GM18858 (cell line): ENCODE measurements around the gene SLC27A4.
"Not testable (repeated sequence)": the region's sequence is repeated elsewhere in the genome, so short reads cannot be mapped to it uniquely, and the experiment has no call there.

Experiments
- ATAC-seq: cut with Tn5 transposase; IDR thresholded peaks from one replicate; pipeline ENCODE4 v1.9.1; 2021; ENCODE audit not compliant: unreplicated experiment

SLC27A4 gene

DNA sequence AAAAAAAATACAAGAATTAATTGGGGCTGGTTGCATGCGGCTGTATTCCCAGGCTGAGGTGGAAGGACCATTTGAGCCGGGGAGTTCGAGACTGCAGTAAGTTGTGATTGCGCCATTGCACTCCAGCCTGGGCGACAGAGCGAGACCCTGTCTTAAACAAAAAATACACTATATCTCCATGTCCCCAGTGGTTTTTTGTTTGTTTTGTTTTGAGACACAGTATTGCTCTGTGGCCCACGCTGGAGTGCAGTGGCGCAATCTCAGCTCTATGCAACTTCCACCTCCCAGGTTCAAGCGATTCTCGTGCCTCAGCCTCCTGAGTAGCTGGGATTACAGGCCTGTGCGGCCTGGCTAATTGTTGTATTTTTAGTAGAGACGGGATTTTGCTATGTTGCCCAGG lies 16.5 kb upstream of the SLC27A4 start:
- ATAC-seq: no peak

DNA sequence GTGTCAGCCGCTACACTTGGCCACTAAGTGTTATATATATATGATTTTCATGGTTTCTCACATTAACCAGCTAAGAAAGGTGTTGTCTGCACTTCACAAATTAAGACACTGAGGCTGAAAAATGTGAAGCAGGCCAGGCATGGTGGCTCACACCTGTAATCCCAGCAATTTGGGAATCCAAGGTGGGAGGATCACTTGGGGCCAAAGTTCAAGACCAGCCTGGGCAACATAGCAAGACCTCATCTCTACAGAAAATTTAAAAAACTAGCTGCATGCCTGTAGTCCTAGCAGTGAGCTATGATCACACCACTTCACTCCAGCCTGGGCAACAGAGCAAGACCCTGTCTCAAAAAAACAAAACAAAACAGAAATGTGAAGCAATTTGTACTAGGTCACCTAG lies 15.9 kb upstream of the SLC27A4 start:
- no peak for ATAC-seq

GRCh38 chr9:128325629-128326028 lies 14.7 kb upstream of the SLC27A4 start:
- ATAC-seq: no peak

DNA sequence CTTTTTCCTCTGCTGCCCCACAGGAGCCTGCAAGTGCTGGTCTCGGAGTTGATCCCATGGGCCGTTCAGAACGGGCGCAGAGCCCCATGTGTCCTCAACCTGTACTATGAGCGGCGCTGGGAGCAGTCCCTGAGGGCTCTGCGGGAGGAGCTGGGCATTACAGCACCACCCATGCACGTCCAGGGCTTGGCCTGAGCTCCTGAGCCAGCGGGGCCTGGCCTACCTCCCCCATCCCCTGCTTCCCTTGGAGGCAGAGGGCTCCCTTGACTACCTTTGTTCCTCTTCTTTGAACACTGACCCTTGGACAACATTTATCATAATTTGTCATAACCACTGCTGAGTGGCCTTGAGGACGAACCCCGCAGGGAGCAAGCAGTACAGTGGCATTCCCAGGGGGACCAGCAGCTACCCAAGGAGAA lies 6.9 kb upstream of the SLC27A4 start:
- ATAC-seq: no peak

- ATAC-seq: no peak
These were observed 5.2 kb upstream of the SLC27A4 start for GRCh38 chr9:128335161-128335560.

GRCh38 chr9:128335914-128336313 lies 4.4 kb upstream of the SLC27A4 start:
- no peak for ATAC-seq

GRCh38 chr9:128337936-128338335 lies 2.4 kb upstream of the SLC27A4 start:
- no peak for ATAC-seq

DNA sequence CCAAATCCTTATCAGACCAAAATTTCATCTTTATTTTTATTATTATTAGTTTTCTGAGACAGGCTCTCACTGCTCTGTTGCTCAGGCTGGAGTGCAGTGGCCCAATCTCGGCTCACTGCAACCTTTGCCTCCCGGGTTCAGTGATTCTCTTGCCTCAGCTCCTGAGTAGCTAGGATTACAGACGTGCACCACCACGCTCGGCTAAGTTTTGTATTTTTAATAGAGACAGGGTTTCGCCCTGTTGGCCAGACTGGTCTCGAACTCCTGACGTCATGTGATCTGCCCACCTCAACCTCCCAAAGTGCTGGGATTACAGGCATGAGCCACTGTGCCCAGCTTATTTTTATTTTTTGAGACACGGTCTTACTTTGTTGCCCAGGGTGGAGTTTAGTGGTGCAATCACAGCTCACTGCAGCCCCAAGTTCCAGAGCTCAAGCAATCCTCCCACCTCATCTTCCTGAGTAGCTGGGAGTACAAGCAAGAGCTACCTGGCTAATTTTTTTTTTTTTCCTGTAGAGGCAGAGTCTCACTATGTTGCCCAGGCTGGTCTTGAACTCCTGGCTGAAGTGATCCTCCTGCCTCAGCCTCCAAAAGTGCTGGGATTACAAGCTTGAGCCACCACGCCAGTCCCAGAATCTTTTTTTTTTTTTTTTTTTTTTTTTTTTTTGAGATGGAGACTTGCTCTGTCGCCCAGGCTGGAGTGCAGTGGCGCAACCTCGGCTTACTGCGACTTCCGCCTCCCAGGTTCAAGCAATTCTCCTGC lies 1.3 kb upstream of the SLC27A4 start:
- ATAC-seq: not testable (repeated sequence)

DNA sequence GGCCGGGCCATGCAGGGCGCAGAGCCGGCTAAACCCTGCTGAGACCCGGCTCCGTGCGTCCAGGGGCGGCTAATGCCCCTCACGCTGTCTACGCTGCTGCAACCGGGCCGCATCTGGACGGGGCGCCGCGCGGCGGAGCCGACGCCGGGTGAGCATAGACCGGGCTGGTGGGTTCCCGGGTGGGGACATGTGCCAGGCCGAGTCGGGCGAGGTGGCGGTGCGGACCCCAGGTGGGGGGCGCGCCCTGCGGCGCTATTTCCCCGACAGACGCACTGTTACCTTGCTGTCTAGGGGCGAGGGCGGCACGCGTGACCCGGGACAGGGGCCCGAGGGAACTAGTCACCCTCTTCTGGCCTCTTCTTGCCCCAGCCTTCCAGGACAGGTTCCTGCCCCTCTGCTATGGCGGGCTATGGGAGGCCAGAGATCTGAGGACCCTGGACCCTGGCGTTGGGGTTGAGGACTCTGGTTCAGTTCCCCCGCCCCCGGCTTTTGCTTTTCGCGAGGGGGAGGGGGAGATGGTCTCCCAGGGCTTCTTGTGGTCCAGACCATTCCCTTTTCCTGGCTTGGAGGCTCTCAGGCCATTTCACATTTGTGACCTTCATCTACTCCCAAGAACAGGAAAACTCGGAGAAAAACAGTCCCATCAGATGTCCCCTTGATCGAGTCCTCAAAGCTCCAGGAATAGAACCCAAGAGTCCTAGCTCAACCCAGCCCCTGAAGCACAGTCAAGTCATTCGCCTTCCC lies 536 bp downstream of the SLC27A4 start:
- ATAC-seq: peak; percentile 24

- ATAC-seq: no peak
These were observed 1.1 kb downstream of the SLC27A4 start for GRCh38 chr9:128341435-128341849.

GRCh38 chr9:128342971-128343680 lies 2.8 kb downstream of the SLC27A4 start:
- no peak for ATAC-seq

DNA sequence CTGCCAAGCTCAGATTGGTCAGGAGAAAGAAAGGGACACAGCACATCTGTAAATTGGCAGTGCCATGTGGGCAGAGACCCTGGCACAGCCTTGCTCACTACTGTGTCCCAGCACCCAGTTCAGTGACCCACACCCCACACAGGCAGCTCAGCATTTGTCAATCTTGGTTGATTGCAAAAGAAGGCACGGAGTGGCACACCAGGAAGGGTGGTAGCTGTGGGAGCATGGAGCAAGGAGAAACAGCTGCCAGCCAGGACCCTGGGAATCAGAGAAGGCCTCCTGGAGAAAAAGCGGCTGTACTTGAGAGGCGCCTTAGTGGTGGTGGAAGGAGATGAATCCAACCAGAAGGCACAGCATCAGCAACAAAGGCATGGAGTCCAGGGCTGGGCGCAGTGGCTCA lies 3.5 kb downstream of the SLC27A4 start:
- ATAC-seq: no peak

- no peak for ATAC-seq
These were observed 4.7 kb downstream of the SLC27A4 start for GRCh38 chr9:128344931-128345605.

- no peak for ATAC-seq
These were observed 8.8 kb downstream of the SLC27A4 start for GRCh38 chr9:128349125-128349524.

GRCh38 chr9:128349772-128350171 lies 9.4 kb downstream of the SLC27A4 start:
- no peak for ATAC-seq

DNA sequence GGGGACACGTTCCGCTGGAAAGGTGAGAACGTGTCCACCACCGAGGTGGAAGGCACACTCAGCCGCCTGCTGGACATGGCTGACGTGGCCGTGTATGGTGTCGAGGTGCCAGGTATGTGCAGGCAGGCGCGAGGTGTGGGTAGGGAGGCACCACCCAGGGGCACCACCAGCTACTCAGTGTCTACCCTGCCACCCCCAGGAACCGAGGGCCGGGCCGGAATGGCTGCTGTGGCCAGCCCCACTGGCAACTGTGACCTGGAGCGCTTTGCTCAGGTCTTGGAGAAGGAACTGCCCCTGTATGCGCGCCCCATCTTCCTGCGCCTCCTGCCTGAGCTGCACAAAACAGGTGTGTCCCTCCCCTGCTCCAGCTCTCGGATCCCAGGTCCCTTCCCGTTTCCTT lies 15.1 kb downstream of the SLC27A4 start:
- ATAC-seq: no peak

GRCh38 chr9:128358090-128358489 lies 17.8 kb downstream of the SLC27A4 start:
- ATAC-seq: no peak

- no peak for ATAC-seq
These were observed 18.5 kb downstream of the SLC27A4 start for GRCh38 chr9:128358861-128359260.

DNA sequence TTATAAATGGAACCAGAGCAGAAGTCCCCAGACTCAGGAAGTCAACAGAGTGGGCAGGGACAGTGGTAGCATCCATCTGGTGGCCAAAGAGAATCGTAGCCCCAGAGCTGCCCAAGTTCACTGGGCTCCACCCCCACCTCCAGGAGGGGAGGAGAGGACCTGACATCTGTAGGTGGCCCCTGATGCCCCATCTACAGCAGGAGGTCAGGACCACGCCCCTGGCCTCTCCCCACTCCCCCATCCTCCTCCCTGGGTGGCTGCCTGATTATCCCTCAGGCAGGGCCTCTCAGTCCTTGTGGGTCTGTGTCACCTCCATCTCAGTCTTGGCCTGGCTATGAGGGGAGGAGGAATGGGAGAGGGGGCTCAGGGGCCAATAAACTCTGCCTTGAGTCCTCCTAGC lies 20.5 kb downstream of the SLC27A4 start:
- no peak for ATAC-seq

DNA sequence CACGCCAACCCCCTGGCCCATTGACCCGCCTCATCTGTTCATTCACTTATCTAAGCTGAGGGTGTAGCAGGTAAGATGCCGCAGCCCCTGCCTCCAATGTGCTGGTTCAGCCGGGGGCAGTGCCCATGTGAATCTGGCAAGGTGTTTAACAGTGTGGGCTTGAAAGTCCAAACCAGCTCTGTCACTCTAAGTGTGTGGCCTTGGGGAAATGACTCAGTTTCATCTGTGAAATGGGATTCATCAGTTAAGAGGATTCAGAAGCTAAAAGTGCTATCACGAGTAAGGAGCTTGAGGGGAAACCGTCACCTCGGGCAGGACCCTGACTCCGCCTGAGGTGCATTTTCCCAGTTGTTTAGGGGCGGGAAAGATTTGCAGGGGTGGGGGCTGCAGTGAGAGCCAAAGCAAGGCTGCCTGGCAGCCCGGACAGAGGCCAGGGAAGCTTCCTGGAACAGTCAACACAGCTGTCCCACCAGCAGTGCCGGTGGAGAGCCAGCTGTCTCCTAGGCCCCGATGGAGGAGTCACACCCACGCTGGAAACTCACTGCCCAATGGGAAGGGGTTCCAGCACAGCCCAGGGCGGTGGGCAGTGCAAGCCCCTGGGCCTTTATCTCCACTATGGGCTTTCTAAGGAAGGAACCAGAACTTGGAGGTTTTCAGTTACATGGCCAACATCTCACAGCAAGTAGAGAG lies 21.1 kb downstream of the SLC27A4 start:
- no peak for ATAC-seq
